SK-N-SH treated with all-trans-retinoic acid at 6 μM for 48 hours (cell line): ENCODE measurements around the gene FH.

Experiments used
- BACH2 ChIP-seq: fragments of 250-450 bp; sonication (Bioruptor Pico); IDR thresholded peaks from 2 replicates; pipeline ENCODE4 v1.9.0; 2021; ENCODE audit warnings: mild to moderate bottlenecking, borderline replicate concordance
- OSR1 ChIP-seq: fragments of 250-450 bp; sonication (Bioruptor Pico); IDR thresholded peaks from 2 replicates; pipeline ENCODE4 v1.8.0; 2022; ENCODE audit warnings: moderate library complexity, mild to moderate bottlenecking, inconsistent platforms
- TOX ChIP-seq: fragments of 250-450 bp; sonication (Bioruptor Pico); IDR thresholded peaks from 2 replicates; pipeline ENCODE4 v1.8.0; 2021; ENCODE audit warnings: mild to moderate bottlenecking, moderate library complexity, borderline replicate concordance
- ZNF8 ChIP-seq: fragments of 450-650 bp; formaldehyde crosslinking; IDR thresholded peaks from 2 replicates; pipeline ENCODE4 v1.5.0; 2020; ENCODE audit warnings: mild to moderate bottlenecking, moderate library complexity

GRCh38 chr1:241507189-241507863, 12.2 kb downstream of the FH start:
- no peak for TF ChIP-seq ZNF8 (CRISPR knock-in tag)
- TF ChIP-seq OSR1 = no peak
- no peak for TF ChIP-seq BACH2
- no peak for TF ChIP-seq TOX (CRISPR knock-in tag)
